ENCODE measurements around the gene TUBB1.

TUBB1 gene

DNA sequence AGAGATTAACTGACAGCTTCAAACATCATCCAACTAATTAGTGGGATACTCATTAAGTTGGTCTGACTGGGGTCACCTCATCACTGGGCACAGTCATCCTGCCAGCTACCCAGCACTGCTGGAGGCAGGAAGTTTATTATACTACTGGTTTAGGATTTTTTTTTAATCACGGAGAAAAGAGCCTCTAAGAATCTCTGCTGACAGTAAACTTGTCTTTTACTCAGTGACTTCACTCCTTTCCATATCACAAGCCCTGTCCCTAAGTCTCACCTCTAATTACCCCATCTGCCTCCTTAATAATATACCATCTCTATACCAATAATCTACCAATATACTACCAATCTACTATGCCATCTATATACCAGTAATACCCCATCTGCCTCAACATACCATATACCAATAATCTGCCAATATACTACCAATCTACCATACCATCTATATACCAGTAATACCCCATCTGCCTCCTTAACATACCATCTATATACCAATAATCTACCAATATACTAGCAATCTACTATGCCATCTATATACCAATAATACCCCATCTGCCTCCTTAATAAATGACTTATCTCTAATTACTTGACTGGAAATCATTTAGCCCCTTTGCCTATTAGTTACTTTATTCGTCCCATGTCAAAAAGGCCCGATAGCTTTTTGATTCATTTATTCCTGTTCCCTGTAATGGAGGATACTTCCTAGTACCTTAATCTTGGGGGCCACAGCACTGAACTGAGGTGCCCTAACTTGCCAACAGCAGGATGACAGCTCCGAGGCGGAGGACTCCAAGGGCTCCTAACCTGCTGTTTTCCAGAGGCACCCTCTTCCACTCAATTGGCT is 7.9 kb downstream of the TUBB1 start:
- H4K20me1 ChIP-seq (ENCODE audit: low read depth, low read length), result peaks cover 24% of the 10 kb centered on the region
- no peaks in the 10 kb centered on the region for H3K9me2 ChIP-seq (replicated peaks; ENCODE audit: insufficient read depth, low read length)
- H2AFZ ChIP-seq (ENCODE audit: low read depth, low read length, severe bottlenecking), result no peak overlapping the region
- no peaks in the 10 kb centered on the region for H3K9me3 ChIP-seq (ENCODE audit: insufficient read depth, low read length)
- no peak overlapping the region for H3K27ac ChIP-seq (ENCODE audit: low read depth, low read length)
- peaks cover 70% of the 10 kb centered on the region for H3K79me2 ChIP-seq (ENCODE audit: insufficient read depth, low read length)
- TF ChIP-seq, protein P1, sequence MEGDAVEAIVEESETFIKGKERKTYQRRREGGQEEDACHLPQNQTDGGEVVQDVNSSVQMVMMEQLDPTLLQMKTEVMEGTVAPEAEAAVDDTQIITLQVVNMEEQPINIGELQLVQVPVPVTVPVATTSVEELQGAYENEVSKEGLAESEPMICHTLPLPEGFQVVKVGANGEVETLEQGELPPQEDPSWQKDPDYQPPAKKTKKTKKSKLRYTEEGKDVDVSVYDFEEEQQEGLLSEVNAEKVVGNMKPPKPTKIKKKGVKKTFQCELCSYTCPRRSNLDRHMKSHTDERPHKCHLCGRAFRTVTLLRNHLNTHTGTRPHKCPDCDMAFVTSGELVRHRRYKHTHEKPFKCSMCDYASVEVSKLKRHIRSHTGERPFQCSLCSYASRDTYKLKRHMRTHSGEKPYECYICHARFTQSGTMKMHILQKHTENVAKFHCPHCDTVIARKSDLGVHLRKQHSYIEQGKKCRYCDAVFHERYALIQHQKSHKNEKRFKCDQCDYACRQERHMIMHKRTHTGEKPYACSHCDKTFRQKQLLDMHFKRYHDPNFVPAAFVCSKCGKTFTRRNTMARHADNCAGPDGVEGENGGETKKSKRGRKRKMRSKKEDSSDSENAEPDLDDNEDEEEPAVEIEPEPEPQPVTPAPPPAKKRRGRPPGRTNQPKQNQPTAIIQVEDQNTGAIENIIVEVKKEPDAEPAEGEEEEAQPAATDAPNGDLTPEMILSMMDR (IDR thresholded peaks at IDR 0.05; ENCODE audit: insufficient read depth, low read length, poor library complexity, severe bottlenecking), result no peak
- TF ChIP-seq EZH2phosphoT487 (conservative IDR thresholded peaks at IDR 0.05; ENCODE audit: low read length), result no peak
- peaks cover 27% of the 10 kb centered on the region for H3F3A ChIP-seq (ENCODE audit: insufficient read depth)
- no peak overlapping the region for H3K9ac ChIP-seq (ENCODE audit: low read length)
- peaks cover 52% of the 10 kb centered on the region for H3K36me3 ChIP-seq (ENCODE audit: low read length)
- H3K4me3 ChIP-seq (ENCODE audit: insufficient read depth, low read length, poor library complexity, severe bottlenecking), result no peak overlapping the region
- no peaks in the 10 kb centered on the region for H3K27me3 ChIP-seq (ENCODE audit: low read length)
- H3K4me2 ChIP-seq (ENCODE audit: low read depth, low read length, poor library complexity, severe bottlenecking), result no peak overlapping the region

DNA sequence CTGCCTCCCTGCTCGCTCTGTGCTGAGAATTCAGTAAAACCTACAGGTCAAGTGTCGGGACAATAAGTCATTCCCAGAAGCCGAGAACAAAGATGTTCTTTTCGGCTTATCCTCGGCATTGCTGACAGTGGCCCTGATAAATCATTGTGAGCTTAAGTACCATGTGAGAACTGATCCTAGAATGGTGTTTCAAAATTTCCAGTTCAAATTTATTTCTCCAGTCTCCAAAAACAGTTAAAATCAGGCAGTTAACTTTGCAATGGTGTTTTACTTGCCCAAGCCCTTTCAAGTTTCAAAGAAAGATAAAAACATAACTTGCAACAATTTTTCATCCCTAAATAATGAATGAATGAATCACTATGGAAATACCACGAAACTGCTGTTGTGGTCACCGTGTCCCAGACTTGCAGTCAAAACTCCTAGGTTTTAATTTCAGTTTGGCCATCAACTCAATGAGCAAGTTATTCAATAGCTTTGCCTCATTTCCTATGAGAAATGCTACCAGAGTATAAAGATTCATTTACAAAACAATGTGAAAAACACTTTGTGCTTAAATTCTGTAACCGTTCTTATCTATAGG is 8.6 kb downstream of the TUBB1 start:
- Histone ChIP-seq H3K9me3 (ENCODE audit: insufficient read depth, low read length) (no peaks in the 10 kb centered on the region), H3K9me2 (replicated peaks; ENCODE audit: insufficient read depth, low read length) (no peaks in the 10 kb centered on the region), H3K79me2 (ENCODE audit: insufficient read depth, low read length) (peaks cover 70% of the 10 kb centered on the region), H3K4me3 (ENCODE audit: insufficient read depth, low read length, poor library complexity, severe bottlenecking) (no peak overlapping the region), H3F3A (ENCODE audit: insufficient read depth) (peaks cover 29% of the 10 kb centered on the region), H2AFZ (ENCODE audit: low read depth, low read length, severe bottlenecking) (no peak overlapping the region), H3K27me3 (ENCODE audit: low read length) (no peaks in the 10 kb centered on the region), H3K9ac (ENCODE audit: low read length) (no peak overlapping the region), H3K27ac (ENCODE audit: low read depth, low read length) (no peak overlapping the region), H3K4me2 (ENCODE audit: low read depth, low read length, poor library complexity, severe bottlenecking) (peak overlapping the region; percentile 97), H4K20me1 (ENCODE audit: low read depth, low read length) (peaks cover 24% of the 10 kb centered on the region), H3K36me3 (ENCODE audit: low read length) (peaks cover 52% of the 10 kb centered on the region)
- no peak for TF ChIP-seq EZH2phosphoT487 (conservative IDR thresholded peaks at IDR 0.05; ENCODE audit: low read length)
- TF ChIP-seq, protein P1 (IDR thresholded peaks at IDR 0.05; ENCODE audit: insufficient read depth, low read length, poor library complexity, severe bottlenecking), result no peak

DNA sequence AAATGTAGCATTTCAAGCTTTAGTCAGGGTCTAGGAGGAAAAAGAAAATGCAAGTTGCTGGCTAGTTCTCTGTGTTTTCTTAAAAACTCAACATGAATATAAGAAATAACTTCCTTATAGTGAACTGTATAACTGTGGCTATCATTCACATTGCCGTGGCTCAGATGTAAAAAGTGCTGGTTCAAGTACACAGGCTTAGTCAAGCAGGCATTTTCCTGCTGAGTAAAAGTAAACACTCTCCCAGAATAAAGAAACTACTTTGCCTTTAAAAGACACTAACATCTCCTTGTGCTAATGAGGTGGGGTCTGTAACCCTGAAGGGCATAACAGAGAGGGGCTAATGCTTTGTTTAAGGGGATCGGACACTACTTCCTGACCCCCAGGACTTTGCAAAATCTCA is 9.6 kb downstream of the TUBB1 start:
- Histone ChIP-seq H3K9me3 (ENCODE audit: insufficient read depth, low read length) (no peaks in the 10 kb centered on the region), H4K20me1 (ENCODE audit: low read depth, low read length) (peaks cover 24% of the 10 kb centered on the region), H3K4me3 (ENCODE audit: insufficient read depth, low read length, poor library complexity, severe bottlenecking) (no peak overlapping the region), H2AFZ (ENCODE audit: low read depth, low read length, severe bottlenecking) (no peak overlapping the region), H3K36me3 (ENCODE audit: low read length) (peaks cover 55% of the 10 kb centered on the region), H3K9ac (ENCODE audit: low read length) (peak overlapping the region; percentile 32; the same call in 1 of the 2 replicates), H3K79me2 (ENCODE audit: insufficient read depth, low read length) (peaks cover 70% of the 10 kb centered on the region), H3F3A (ENCODE audit: insufficient read depth) (peaks cover 39% of the 10 kb centered on the region), H3K27ac (ENCODE audit: low read depth, low read length) (peak overlapping the region; percentile 9; the same call in 1 of the 2 replicates), H3K9me2 (replicated peaks; ENCODE audit: insufficient read depth, low read length) (no peaks in the 10 kb centered on the region), H3K4me2 (ENCODE audit: low read depth, low read length, poor library complexity, severe bottlenecking) (peak overlapping the region; percentile 97), H3K27me3 (ENCODE audit: low read length) (no peaks in the 10 kb centered on the region)
- TF ChIP-seq, protein P1 (IDR thresholded peaks at IDR 0.05; ENCODE audit: insufficient read depth, low read length, poor library complexity, severe bottlenecking), result no peak
- no peak for TF ChIP-seq EZH2phosphoT487 (conservative IDR thresholded peaks at IDR 0.05; ENCODE audit: low read length)

Measured in SU-DHL-6 (cell line).